Stimulated activated CD4-positive, alpha-beta T cell treated with anti-CD3 and anti-CD28 coated beads, Interleukin-2, amount 100 ng/mL, for 4 hours (primary cell): ENCODE results near the gene MAPK8IP1.

Experiments
- DNase-seq: peaks from one replicate; pipeline ENCODE4 v3.0.0-alpha.2; 2020; ENCODE audit warnings: low read depth

Gene MAPK8IP1

GRCh38 chr11:45909594-45910475, 24.4 kb downstream of the MAPK8IP1 start:
- DNase-seq = no peak

- DNase-seq = no peak
Measured at GRCh38 chr11:45910623-45911022, 25.2 kb downstream of the MAPK8IP1 start.

- no peak for DNase-seq
Measured at GRCh38 chr11:45913514-45913913, 28.1 kb downstream of the MAPK8IP1 start.

- no peak for DNase-seq
Measured at GRCh38 chr11:45913942-45914635, 28.6 kb downstream of the MAPK8IP1 start.

- no peak for DNase-seq
Measured at GRCh38 chr11:45915446-45915845, 30.0 kb downstream of the MAPK8IP1 start.

GRCh38 chr11:45917286-45917622, 31.8 kb downstream of the MAPK8IP1 start:
- DNase-seq = no peak

GRCh38 chr11:45917623-45918330, 32.3 kb downstream of the MAPK8IP1 start, which contains the start of gene PEX16:
PEX16 (minus strand) TSS chr11:45917877; CDS start chr11:45917811, 66 bp downstream.
- peak; percentile 94 for DNase-seq

- peak; percentile 34 for DNase-seq
Measured at GRCh38 chr11:45918331-45918941, 33.0 kb downstream of the MAPK8IP1 start.

GRCh38 chr11:45918962-45919675, 33.7 kb downstream of the MAPK8IP1 start:
- DNase-seq = no peak

- no peak for DNase-seq
Measured at GRCh38 chr11:45919806-45920530, 34.5 kb downstream of the MAPK8IP1 start.

- no peak for DNase-seq
Measured at GRCh38 chr11:45920531-45921477, 35.4 kb downstream of the MAPK8IP1 start.

- no peak for DNase-seq
Measured at GRCh38 chr11:45921561-45922424, 36.3 kb downstream of the MAPK8IP1 start.

GRCh38 chr11:45922425-45923082, 37.1 kb downstream of the MAPK8IP1 start, which contains the start of gene LARGE2:
LARGE2 (plus strand) TSS chr11:45922656; CDS start chr11:45922883, 227 bp downstream.
- no peak for DNase-seq

- DNase-seq = no peak
Measured at GRCh38 chr11:45924036-45924915, 38.8 kb downstream of the MAPK8IP1 start.

- no peak for DNase-seq
Measured at GRCh38 chr11:45924927-45925326, 39.5 kb downstream of the MAPK8IP1 start.

- DNase-seq = no peak
Measured at GRCh38 chr11:45925550-45925949, 40.1 kb downstream of the MAPK8IP1 start.

- no peak for DNase-seq
Measured at GRCh38 chr11:45926001-45926401, 40.5 kb downstream of the MAPK8IP1 start.
